GM19023 (cell line): ENCODE data around the gene DQX1.

Experiments
- ATAC-seq: cut with Tn5 transposase; IDR thresholded peaks from one replicate; pipeline ENCODE4 v1.9.1; 2021; ENCODE audit warnings: mild to moderate bottlenecking, moderate library complexity; ENCODE audit not compliant: unreplicated experiment

DQX1 gene

DNA sequence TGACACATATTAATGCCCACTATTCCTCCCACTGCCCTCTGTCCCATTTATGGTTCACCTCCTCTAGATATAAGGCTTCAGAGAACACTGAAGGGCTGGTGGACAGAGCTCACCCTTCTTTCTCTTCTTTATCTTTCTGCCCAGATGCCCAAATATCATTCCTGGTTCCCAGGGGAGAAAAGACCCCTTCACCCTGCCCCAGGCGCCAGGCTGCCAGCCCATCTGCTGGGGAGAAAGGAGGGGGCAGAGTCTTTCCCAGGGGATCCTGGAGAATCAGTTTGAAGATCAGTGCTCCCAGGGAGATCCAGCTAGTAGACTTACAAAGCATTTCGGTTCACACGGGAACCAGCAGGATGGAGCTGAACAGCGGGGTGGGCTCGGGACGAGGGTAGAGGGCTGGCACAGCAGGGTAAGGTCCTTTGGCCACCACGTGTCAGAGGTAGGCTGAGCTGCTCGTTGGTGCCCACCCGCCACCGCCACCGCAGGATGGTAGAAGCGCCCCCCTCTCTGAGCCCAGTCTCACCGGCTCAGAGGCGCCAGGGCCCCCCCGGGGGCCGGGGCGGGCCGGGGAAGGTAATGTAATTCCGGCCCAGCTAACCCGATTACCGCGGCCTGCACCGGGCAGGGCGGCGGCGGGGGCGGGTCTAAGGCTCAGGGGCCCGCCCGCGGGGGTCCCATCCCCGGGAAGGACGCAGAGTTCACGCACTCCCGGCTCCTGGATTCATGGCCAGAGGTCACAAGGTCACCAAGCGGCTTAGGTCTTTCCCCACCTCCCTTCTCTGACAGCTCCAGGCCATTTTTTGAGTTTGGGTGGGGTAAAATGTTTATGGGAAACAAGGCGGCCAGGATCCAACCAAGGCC is 13.1 kb downstream of the DQX1 start:
- ATAC-seq = no peak

- no peak for ATAC-seq
Observed at GRCh38 chr2:74511104-74511989, 14.7 kb downstream of the DQX1 start.

GRCh38 chr2:74510272-74510671 is 15.8 kb downstream of the DQX1 start:
- no peak for ATAC-seq

GRCh38 chr2:74507926-74508520 is 18.0 kb downstream of the DQX1 start:
- ATAC-seq = peak; percentile 8

DNA sequence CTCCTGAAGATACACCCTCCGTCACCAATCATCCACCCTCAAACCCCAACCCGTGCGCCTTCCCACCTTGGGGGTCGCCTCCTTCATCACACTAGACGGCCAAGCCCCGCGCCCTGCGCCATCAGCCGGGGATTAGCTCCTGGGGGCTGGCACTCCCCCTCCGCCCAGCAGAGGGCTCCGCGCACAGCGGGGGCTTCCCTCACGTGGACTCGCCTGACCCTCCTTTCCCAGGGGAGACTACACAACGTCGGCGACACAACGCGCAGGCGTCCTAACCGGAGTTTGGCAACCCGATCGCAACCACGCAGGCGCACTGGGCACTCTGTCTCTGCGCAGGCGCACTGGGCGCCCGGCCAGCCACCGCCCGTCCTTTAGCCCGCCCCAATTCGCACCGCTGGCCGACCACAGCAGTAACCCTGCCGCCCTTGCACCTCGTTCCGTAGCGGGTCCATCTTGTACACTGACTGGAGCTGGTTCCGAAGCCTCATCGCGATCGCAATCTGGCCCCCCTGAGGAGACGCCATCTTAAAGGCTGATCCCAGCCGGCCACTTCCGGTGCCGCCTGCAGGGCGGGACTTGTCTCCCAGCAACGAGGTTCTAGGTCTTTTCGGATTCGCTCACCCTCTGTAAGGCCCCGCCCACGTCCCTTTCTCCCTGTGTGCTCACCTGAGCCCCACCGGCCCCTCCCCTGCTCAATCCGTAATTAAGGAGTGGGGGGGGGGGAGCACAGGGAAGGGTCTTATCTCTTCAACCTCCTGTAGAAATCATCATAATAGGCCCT is 18.7 kb downstream of the DQX1 start, which contains the start of gene PCGF1:
TSS of gene PCGF1 (minus strand) at position 551 of the 781 bp plus-strand sequence. CDS start at position 524, 27 bp downstream.
- peak; percentile 90 for ATAC-seq

GRCh38 chr2:74505448-74506246 is 20.4 kb downstream of the DQX1 start:
- no peak for ATAC-seq

- ATAC-seq = no peak
Observed at GRCh38 chr2:74504591-74504990, 21.4 kb downstream of the DQX1 start.

GRCh38 chr2:74503506-74504475 is 22.2 kb downstream of the DQX1 start:
- ATAC-seq = no peak

GRCh38 chr2:74502720-74503505 is 23.1 kb downstream of the DQX1 start:
- ATAC-seq = peak; percentile 35

DNA sequence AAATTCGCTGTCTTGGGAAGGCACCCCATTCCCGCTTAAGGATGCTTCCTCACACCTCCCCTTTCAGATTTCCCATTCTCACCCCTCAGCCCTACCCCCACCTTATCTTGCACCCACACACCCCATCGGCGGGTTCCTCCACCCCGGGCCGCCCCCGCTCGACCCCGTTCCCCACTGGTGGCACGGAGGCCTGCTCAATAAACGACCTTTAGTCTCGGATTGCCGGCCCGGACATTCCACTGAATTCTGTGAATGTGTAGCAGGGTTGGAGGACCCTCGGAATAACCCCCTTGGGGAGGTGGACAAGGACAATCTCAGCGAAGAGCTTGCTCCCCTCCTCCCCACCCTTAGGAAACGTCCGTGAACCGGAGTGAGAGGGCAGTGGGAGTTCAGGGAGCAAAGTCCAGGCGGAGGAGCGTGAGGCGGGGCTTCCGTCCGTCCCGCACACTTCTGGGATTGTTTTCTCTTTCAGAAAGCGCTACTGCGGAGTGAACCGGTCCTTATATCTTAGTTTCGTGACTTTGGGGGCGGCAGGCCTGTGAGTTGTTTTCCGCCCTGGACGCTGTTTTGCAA is 23.8 kb downstream of the DQX1 start:
- no peak for ATAC-seq

DNA sequence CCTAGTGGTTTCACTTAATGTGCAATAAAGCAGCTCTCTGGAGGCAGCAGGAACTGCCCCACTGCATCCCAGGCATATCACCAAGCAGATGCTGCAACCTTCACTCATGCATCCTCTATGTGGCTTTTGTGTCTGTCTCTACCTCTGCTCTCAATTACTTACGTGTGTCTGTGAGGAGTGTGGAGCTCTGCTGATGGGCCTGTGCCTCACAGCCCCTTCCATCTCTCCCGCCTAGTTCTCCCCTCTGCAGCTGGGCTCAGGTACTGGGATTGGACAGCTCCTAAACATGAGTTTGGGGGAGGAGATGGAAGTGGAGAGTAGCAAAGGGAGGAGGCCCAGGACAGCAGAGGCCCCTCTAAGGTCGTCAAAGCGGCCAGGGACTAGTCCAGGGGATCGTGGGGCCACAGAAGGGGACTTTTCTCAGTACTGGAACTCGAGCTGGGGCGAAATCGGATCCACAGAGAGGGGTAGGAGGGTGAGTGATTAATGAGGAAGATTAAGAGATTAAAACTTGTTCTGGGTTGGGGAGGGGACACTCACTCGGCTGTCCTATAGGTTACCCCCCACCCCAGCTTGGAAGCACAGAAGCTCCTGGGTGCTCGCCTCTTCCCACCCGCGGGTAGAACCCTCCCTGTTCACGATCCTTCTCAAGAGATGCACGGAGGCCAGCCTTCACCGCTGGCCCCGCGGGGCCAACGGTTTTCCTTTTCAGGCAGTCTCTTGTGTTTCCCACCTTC is 24.5 kb downstream of the DQX1 start:
- ATAC-seq = no peak

DNA sequence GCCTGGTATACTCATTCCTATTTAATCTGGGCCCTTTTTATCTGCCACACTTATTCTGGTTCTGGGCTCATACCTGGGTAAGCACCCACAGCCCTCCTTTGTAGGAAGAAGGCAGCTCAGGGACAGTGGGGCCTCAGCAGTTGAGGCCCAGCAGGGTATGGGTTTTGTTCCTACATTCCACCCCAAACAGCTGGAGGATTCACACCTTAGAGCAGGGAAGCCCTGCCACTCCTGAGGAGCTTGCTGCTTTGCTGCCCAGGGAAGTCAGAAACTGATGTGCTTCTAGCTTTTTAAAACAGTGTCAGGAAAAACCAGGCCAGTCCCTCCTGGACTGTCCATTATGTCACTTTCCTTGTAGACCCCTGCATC is 25.5 kb downstream of the DQX1 start:
- ATAC-seq = no peak

DNA sequence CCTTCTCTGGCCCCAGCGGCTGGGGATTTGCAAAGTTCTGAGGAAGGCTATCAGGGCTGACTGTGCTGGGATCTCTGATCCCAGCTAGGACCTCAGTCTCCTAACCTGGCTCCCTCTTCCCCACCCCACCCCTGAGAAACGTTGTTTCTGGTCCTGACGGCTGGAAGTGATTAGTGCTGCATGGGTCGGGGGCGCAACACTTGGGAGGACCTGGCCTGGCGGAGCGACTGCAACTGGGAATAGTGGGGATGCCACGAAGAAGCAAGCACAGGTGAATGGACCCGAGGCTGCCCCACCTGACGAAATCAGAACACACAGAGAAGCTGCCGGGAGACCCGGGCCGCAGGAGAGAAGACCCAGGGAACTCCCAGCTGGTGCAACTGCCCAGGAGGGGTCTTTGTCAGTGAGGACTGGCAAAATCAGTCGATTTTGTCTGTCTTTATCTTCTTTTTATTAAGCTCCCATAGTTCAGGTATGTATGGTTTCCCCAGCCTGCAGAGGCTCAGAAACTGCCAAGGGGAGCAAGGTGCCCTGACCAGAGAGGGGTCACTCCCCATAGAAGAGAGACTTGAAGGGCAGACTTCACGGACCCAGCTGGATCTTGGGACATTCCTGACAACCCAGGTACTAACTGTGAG is 26.0 kb downstream of the DQX1 start:
- ATAC-seq = no peak

- ATAC-seq = no peak
Observed at GRCh38 chr2:74499267-74499939, 26.6 kb downstream of the DQX1 start, which contains the start of gene LBX2. TSS of gene LBX2 (minus strand) at chr2:74499603. CDS start at chr2:74499537, 66 bp downstream.

GRCh38 chr2:74498500-74499266 is 27.3 kb downstream of the DQX1 start:
- no peak for ATAC-seq
